Stimulated activated effector memory CD8-positive, alpha-beta T cell treated with anti-CD3 and anti-CD28 coated beads, Interleukin-12 subunit alpha, Interleukin-12 subunit beta, amount 100 ng/mL, for 72 hours (primary cell): ENCODE data around the gene SLC25A23.
A peak's percentile ranks its signal among the peaks of the same experiment; 100 is the strongest.
"Not testable (repeated sequence)": the region's sequence is repeated elsewhere in the genome, so short reads cannot be mapped to it uniquely, and the experiment has no call there.

Experiments used
- ATAC-seq: fragments of 150-1000 bp; cut with Tn5 transposase; 2 replicates; pipeline ENCODE4 v1.10.0; 2021
- DNase-seq, 2 donors: peaks; one replicate each; pipeline ENCODE4 v3.0.0; 2021 to 2022; ENCODE audit warnings: low spot score in 2 of 2
- H3K27ac Mint-ChIP-seq: one replicate; pipeline ENCODE4 v1.8.0; 2022; ENCODE audit warnings: mild to moderate bottlenecking, mixed read lengths
- H3K36me3 Mint-ChIP-seq: one replicate; pipeline ENCODE4 v1.8.0; 2022; ENCODE audit warnings: mild to moderate bottlenecking, mixed read lengths
- H3K4me1 Mint-ChIP-seq: one replicate; pipeline ENCODE4 v1.8.0; 2022; ENCODE audit warnings: mixed read lengths
- H3K4me3 Mint-ChIP-seq: one replicate; pipeline ENCODE4 v1.8.0; 2022; ENCODE audit warnings: mild to moderate bottlenecking, mixed read lengths
- H3K9me3 Mint-ChIP-seq: one replicate; pipeline ENCODE4 v1.8.0; 2022; ENCODE audit warnings: mixed read lengths

SLC25A23 gene

GRCh38 chr19:6451583-6452222 lies 7.9 kb downstream of the SLC25A23 start:
- Mint-ChIP-seq H3K9me3 (no peaks in the 10 kb centered on the region), H3K4me3 (no peak overlapping the region), H3K4me1 (no peaks in the 10 kb centered on the region), H3K27ac (no peak overlapping the region), H3K36me3 (peaks cover 11% of the 10 kb centered on the region)
- DNase-seq (no peak), ATAC-seq (no peak)

DNA sequence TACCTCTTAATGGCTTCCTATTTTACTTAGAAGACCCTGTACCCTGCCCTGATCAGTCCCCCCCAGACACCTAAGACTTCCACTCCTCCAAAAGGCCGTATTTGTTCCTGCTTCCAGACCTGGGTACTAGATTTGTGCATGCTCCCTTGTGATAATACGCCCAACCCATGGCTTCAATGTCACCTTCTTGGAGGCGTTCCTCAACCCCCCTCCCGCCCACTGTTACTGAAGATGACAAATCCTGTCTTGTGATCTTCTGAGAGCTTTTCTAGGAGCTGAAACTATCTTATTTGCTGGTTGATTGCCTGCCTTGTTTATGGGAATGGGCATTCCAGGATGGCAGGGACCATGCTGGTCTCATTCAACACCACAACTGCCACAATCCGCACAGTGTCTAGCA lies 9.4 kb downstream of the SLC25A23 start:
- Mint-ChIP-seq H3K27ac (peak overlapping the region; percentile 35), H3K4me1 (no peaks in the 10 kb centered on the region), H3K4me3 (no peak overlapping the region), H3K9me3 (no peaks in the 10 kb centered on the region), H3K36me3 (peaks cover 5% of the 10 kb centered on the region)
- ATAC-seq (no peak), DNase-seq (no peak)

DNA sequence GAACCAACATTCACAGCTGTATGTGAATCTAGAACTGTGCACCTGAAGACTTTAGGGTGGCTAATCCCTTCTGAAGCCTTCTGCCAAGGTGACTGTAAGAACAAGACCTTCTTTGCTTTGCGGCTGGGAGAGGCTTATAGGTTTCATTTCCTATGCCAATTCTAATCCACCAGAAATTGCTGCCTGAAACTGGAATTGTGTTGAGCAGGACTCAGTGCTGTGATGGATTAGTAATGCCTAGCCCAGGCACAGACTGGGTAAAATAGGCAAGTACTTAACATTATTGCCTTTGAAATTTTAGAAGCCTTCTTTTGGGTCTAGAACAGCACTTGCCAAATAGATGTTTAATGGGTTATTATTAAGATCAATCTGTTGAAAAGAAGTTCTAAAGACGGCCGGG lies 11.5 kb downstream of the SLC25A23 start:
- Mint-ChIP-seq H3K9me3 (no peaks in the 10 kb centered on the region), H3K36me3 (no peaks in the 10 kb centered on the region), H3K27ac (no peak overlapping the region), H3K4me1 (no peaks in the 10 kb centered on the region), H3K4me3 (no peak overlapping the region)
- no peak for DNase-seq
- ATAC-seq = no peak

DNA sequence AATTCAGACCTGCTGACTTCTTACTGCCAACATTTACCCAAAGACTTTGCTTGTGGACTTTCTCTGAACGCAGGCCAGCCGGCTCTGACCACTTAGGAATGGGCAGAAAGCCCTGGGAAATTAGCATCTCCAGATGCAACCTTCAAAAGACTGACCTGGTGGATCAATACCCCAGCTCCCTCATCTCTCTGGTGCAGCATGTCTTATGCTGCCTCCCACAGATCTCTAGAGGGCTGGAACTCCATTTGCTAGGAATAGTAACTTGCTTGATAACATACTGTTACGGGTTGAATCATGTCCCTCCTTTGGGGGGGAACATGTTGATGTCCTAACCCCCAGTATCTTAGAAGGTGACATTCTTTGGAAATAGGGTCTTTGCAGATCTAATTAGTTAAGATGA lies 13.1 kb downstream of the SLC25A23 start:
- no peak for DNase-seq
- no peaks in the 10 kb centered on the region for H3K4me1 Mint-ChIP-seq
- ATAC-seq = no peak
- no peak overlapping the region for H3K27ac Mint-ChIP-seq
- H3K4me3 Mint-ChIP-seq = no peak overlapping the region
- no peaks in the 10 kb centered on the region for H3K36me3 Mint-ChIP-seq
- H3K9me3 Mint-ChIP-seq = no peaks in the 10 kb centered on the region

- Mint-ChIP-seq H3K36me3 (no peaks in the 10 kb centered on the region), H3K4me1 (no peaks in the 10 kb centered on the region), H3K9me3 (no peaks in the 10 kb centered on the region), H3K27ac (no peak overlapping the region), H3K4me3 (no peak overlapping the region)
- DNase-seq = no peak
- peak; percentile 26 for ATAC-seq
Measured at GRCh38 chr19:6443986-6444385, 15.6 kb downstream of the SLC25A23 start.

GRCh38 chr19:6442087-6442688 lies 17.4 kb downstream of the SLC25A23 start:
- DNase-seq = no peak
- no peaks in the 10 kb centered on the region for H3K9me3 Mint-ChIP-seq

DNA sequence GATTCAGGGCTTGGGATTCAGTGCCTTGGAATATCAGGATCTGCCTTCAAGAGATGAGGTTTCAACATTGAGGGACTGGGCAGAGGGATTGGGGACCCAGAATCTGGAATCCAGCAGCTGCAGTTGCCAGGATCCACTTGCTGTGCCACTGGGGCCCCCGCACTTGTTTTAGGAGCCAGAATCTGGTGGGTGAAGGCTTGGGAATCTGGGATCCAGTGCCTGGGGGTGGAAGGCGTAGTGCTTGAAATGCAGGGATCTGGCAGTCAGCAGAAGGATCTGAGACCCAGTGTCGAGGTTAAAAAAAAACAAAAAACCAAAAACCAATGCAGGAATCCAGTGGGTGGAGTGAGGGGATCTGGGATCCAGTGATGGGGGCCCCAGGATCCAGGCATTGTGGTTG lies 18.7 kb downstream of the SLC25A23 start:
- Mint-ChIP-seq H3K4me3 (no peak overlapping the region), H3K9me3 (no peaks in the 10 kb centered on the region), H3K36me3 (no peaks in the 10 kb centered on the region), H3K27ac (no peak overlapping the region), H3K4me1 (no peaks in the 10 kb centered on the region)
- no peak for ATAC-seq
- no peak for DNase-seq

More at GRCh38 chr19:6442087-6442688, 17.4 kb downstream of the SLC25A23 start:
- H3K27ac Mint-ChIP-seq = no peak overlapping the region
- ATAC-seq = no peak
- H3K4me3 Mint-ChIP-seq = no peak overlapping the region
- no peaks in the 10 kb centered on the region for H3K36me3 Mint-ChIP-seq
- H3K4me1 Mint-ChIP-seq = no peaks in the 10 kb centered on the region

DNA sequence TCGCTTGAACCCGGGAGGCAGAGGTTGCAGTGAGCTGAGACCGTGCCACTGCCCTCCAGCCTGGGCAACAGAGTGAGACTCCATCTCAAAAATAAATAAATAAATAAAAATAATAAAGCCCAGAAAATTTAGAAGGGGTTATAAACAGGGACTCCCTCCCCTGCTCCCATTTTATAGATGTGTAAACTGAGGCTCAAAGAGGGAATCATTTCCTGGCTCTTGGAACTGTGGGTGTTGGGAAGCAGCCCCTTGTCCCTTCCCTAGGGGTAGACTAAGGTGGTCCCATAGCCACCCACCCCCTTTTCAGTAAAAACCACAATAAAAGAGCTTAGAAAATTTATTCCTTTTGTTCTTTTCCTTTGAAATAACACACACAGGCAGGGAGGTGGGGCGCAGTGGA lies 19.8 kb downstream of the SLC25A23 start:
- no peak overlapping the region for H3K4me3 Mint-ChIP-seq
- no peak overlapping the region for H3K27ac Mint-ChIP-seq
- no peaks in the 10 kb centered on the region for H3K36me3 Mint-ChIP-seq
- DNase-seq (no peak), ATAC-seq (no peak)
- H3K4me1 Mint-ChIP-seq = no peaks in the 10 kb centered on the region
- no peaks in the 10 kb centered on the region for H3K9me3 Mint-ChIP-seq

DNA sequence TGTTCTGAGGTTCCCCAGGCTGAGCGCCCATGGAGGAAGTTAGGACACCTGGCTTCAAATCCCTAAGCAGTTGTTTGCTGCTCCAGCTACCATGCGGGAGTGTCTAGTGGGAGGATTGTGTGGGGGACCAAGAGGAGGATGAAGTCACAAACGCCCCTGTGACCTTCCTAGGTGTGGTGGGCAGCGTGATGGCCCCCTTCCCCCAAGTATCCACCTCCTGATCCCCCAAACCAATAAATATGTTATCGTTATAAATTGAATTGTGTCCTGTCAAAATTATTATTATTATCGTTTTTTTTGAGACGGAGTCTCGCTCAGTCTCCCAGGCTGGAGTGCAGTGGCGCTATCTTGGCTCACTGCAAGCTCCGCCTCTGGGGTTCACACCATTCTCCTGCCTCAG lies 25.9 kb downstream of the SLC25A23 start, which contains the start of gene SLC25A41:
SLC25A41 (minus strand) TSS at position 101 of the 400 bp plus-strand sequence; CDS start at position 31, 70 bp downstream.
- no peaks in the 10 kb centered on the region for H3K36me3 Mint-ChIP-seq

DNA sequence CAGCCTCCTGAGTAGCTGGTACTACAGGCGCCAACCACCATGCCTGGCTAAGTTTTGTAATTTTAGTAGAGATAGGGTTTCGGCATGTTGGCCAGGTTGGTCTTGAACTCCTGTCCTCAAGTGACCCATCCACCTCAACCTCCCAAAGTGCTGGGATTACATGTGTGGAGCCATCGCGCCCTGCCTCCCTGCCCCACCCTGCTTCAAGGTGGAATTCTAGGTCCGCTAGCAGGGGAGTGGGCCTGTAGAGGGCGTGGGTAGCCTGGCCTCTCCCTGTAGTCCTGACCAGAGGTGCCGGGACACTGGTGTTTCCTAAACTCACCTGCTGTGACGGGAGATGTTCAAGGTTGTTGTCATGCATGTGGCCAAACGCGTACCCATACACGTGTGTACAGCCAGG lies 26.4 kb downstream of the SLC25A23 start:
- Mint-ChIP-seq H3K27ac (no peak overlapping the region), H3K36me3 (no peaks in the 10 kb centered on the region), H3K4me3 (no peak overlapping the region), H3K9me3 (no peaks in the 10 kb centered on the region), H3K4me1 (peaks cover 7% of the 10 kb centered on the region)
- ATAC-seq (no peak), DNase-seq (no peak)

More for the DNA sequence above, 25.9 kb downstream of the SLC25A23 start, which contains the start of gene SLC25A41:
- ATAC-seq (no peak), DNase-seq (no peak)
- Mint-ChIP-seq H3K9me3 (no peaks in the 10 kb centered on the region), H3K27ac (no peak within 1 kb of the TSS), H3K4me3 (no peak within 1 kb of the TSS), H3K4me1 (peaks cover 7% of the 10 kb centered on the region)

- Mint-ChIP-seq H3K27ac (no peak overlapping the region), H3K9me3 (no peaks in the 10 kb centered on the region), H3K4me1 (peaks cover 7% of the 10 kb centered on the region), H3K36me3 (no peaks in the 10 kb centered on the region), H3K4me3 (no peak overlapping the region)
- DNase-seq (no peak), ATAC-seq (no peak)
Measured at GRCh38 chr19:6431891-6432290, 27.7 kb downstream of the SLC25A23 start.

- Mint-ChIP-seq H3K4me3 (peak overlapping the region; percentile 18), H3K27ac (no peak overlapping the region), H3K9me3 (no peaks in the 10 kb centered on the region), H3K36me3 (peaks cover 14% of the 10 kb centered on the region), H3K4me1 (peaks cover 21% of the 10 kb centered on the region)
- DNase-seq (no peak), ATAC-seq (no peak)
Measured at GRCh38 chr19:6429419-6430221, 30.0 kb downstream of the SLC25A23 start.

DNA sequence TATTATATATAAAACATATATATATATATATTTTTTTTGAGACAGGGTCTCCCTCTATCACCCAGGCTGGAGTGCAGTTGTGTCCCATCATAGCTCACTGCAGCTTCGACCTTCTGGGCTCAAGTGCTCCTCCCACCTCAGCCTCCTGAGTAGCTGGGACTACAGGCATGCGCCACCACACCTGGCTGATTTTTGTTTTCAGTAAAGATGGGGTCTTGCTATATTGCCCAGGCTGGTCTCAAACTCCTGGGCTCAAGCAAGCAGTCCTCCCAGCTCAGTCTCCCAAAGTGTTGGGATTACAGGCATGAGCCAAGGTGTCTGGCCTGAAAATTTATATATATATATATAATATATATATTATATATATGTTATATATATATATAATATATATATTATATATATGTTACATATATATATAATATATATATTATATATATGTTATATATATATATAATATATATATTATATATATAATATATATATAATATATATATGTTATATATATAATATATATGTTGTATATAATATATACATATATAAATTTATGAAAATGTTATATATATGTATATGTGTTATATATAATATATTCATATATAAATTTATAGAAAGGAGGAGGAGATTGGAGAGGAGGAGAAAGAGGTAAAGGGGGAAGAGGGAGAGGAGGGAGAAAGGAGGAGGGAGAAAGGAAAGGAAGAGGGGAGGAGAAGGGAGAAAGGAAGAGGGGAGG lies 30.7 kb downstream of the SLC25A23 start:
- H3K9me3 Mint-ChIP-seq, H3K4me3 Mint-ChIP-seq, H3K27ac Mint-ChIP-seq, DNase-seq, ATAC-seq: not testable (repeated sequence)
- H3K4me1 Mint-ChIP-seq = peaks cover 21% of the 10 kb centered on the region
- peaks cover 16% of the 10 kb centered on the region for H3K36me3 Mint-ChIP-seq

DNA sequence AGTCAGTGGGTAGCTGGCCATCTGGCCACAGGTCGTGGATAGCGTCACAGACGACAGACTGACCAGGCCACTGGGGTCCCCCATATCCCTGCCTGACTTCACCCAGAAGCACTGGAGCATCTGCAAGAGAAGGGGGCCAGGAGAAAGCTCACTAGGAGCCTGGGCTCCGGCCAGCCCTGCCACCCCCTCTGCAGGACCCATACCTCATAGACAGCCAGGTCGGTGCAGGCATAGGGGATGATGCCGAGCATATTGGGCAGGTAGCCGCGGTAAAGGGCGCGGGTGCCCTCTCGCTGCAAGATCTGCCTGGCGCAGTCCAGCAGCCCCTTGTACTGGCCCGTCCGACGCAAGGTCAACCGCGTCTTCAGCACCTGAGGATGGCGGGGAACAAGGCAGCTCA lies 32.5 kb downstream of the SLC25A23 start:
- Mint-ChIP-seq H3K9me3 (no peaks in the 10 kb centered on the region), H3K4me3 (no peak overlapping the region), H3K36me3 (peaks cover 33% of the 10 kb centered on the region), H3K4me1 (peaks cover 38% of the 10 kb centered on the region), H3K27ac (no peak overlapping the region)
- ATAC-seq (no peak), DNase-seq (no peak)
